ENCODE data around the gene VIT. TPM values are rescaled to one million over a fixed set of nuclear protein-coding genes. Genes with fewer than 3 reads are reported as not detected.

The VIT gene
- total RNA-seq, 2 experiments from 2014 or later = not detected

- H3K9me3 Mint-ChIP-seq = no peaks in the 10 kb centered on the region
- CTCF ChIA-PET = interaction anchor here (0.6 kb wide), 1 partner anchor 76 kb away, joined by 3 read pairs; no protein-coding TSS in a partner anchor
- intact Hi-C loops (cut with micrococcal nuclease) = no loop called here
- H3K4me1 Mint-ChIP-seq (ENCODE audit: low read depth) = no peaks in the 10 kb centered on the region
- no peak overlapping the region for H3K27ac Mint-ChIP-seq
- no peaks in the 10 kb centered on the region for H3K36me3 Mint-ChIP-seq (ENCODE audit: low read depth)
- H3K4me3 Mint-ChIP-seq = no peak overlapping the region
- peaks cover 5% of the 10 kb centered on the region for H3K27me3 Mint-ChIP-seq (ENCODE audit: low read depth)
- no peak for DNase-seq
Measured at GRCh38 chr2:36702781-36703180, 6.3 kb downstream of the VIT start.

DNA sequence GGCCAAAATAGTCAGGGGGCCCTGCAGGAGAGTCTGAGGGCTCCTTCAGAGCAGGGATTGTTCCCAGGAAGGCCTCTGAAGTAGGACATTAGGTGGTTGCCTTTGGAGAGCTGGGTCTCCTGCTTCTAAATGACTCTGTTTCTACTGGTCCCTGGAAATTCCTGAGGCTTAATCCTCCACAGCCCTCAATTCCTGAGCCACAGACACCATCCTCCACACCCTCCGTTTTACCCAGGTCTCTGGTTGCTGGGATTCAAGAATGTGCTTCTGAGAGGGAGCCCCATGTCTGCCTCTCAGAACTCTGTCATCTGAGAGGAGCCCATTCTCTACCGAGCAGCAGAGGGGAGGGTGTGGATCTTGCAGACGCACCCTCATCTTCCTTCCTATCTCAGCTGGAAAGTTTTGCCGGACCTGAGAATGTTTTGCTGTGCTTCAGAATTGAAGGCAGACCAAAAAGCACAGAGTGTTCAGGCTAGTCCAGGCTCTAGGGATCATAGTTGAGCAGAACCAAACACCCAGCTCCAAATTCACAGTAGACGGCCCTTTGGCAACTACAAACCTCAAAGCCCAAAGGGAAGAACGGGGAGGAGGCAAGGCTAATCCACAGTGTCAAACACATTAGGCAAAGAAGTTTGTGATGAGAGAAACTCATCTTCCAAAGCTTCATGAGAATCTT, 8.1 kb downstream of the VIT start:
- Mint-ChIP-seq H3K27ac (no peak overlapping the region), H3K36me3 (ENCODE audit: low read depth) (no peaks in the 10 kb centered on the region), H3K4me1 (ENCODE audit: low read depth) (no peaks in the 10 kb centered on the region), H3K9me3 (no peaks in the 10 kb centered on the region), H3K4me3 (no peak overlapping the region), H3K27me3 (ENCODE audit: low read depth) (peaks cover 7% of the 10 kb centered on the region)
- intact Hi-C loops (cut with micrococcal nuclease) = no loop called here
- DNase-seq = no peak
- CTCF ChIA-PET = no interaction called here

GRCh38 chr2:36705326-36706020, 9.0 kb downstream of the VIT start:
- H3K4me1 Mint-ChIP-seq (ENCODE audit: low read depth) = no peaks in the 10 kb centered on the region
- H3K27me3 Mint-ChIP-seq (ENCODE audit: low read depth) = peaks cover 7% of the 10 kb centered on the region
- no peak overlapping the region for H3K27ac Mint-ChIP-seq
- intact Hi-C loops (cut with micrococcal nuclease) = no loop called here
- CTCF ChIA-PET = no interaction called here
- no peak overlapping the region for H3K4me3 Mint-ChIP-seq
- DNase-seq = no peak
- H3K9me3 Mint-ChIP-seq = peaks cover 1% of the 10 kb centered on the region
- H3K36me3 Mint-ChIP-seq (ENCODE audit: low read depth) = no peaks in the 10 kb centered on the region

DNA sequence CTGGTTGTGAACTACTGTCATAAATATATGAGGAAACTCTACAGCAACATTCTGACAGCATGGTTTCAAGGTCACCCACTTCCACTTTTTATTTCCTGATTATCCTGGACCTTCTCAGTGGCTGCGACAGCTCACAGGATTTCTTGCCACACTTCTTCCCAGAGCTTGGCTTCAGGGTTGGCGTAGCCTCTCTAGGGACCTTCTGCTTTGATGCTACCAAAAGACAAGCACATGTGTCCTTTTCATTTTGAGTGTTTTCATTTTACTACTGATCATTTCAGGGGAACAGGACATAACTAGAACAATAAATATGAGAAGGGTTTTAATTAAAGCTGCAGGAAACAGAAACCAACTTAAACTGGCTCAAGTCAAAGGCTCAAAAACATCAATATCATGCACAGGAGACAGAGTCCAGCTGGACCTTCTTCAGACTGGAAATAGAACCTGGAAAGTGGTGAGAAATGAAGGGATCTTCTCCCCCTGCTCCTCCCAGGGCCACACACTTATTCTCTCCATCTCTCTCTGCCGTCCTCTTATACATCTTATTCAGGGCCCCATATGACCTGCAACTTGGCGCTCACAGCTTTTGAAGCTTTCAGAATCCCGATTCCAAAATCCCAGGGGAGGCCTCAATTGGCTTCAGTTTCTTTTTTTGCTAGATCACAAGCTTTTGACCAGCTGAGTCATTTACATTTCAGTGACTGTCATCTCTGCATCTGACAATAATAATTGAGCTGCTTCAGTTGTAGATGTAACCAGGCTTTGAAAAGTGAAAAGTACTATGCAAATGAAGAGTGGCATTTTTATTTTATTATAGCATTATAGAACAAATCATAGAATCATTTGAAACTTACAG, 9.7 kb downstream of the VIT start:
- no peaks in the 10 kb centered on the region for H3K36me3 Mint-ChIP-seq (ENCODE audit: low read depth)
- no peaks in the 10 kb centered on the region for H3K4me1 Mint-ChIP-seq (ENCODE audit: low read depth)
- CTCF ChIA-PET = no interaction called here
- H3K9me3 Mint-ChIP-seq = peaks cover 7% of the 10 kb centered on the region
- peaks cover 5% of the 10 kb centered on the region for H3K27me3 Mint-ChIP-seq (ENCODE audit: low read depth)
- intact Hi-C loops (cut with micrococcal nuclease) = no loop called here
- H3K4me3 Mint-ChIP-seq = no peak overlapping the region
- no peak for DNase-seq
- no peak overlapping the region for H3K27ac Mint-ChIP-seq

- H3K9me3 Mint-ChIP-seq = peaks cover 7% of the 10 kb centered on the region
- H3K4me3 Mint-ChIP-seq = no peak overlapping the region
- H3K27me3 Mint-ChIP-seq (ENCODE audit: low read depth) = peaks cover 5% of the 10 kb centered on the region
- intact Hi-C loops (cut with micrococcal nuclease) = no loop called here
- no peak for DNase-seq
- H3K36me3 Mint-ChIP-seq (ENCODE audit: low read depth) = no peaks in the 10 kb centered on the region
- CTCF ChIA-PET = no interaction called here
- no peaks in the 10 kb centered on the region for H3K4me1 Mint-ChIP-seq (ENCODE audit: low read depth)
- no peak overlapping the region for H3K27ac Mint-ChIP-seq
Measured at GRCh38 chr2:36707050-36707449, 10.5 kb downstream of the VIT start.

DNA sequence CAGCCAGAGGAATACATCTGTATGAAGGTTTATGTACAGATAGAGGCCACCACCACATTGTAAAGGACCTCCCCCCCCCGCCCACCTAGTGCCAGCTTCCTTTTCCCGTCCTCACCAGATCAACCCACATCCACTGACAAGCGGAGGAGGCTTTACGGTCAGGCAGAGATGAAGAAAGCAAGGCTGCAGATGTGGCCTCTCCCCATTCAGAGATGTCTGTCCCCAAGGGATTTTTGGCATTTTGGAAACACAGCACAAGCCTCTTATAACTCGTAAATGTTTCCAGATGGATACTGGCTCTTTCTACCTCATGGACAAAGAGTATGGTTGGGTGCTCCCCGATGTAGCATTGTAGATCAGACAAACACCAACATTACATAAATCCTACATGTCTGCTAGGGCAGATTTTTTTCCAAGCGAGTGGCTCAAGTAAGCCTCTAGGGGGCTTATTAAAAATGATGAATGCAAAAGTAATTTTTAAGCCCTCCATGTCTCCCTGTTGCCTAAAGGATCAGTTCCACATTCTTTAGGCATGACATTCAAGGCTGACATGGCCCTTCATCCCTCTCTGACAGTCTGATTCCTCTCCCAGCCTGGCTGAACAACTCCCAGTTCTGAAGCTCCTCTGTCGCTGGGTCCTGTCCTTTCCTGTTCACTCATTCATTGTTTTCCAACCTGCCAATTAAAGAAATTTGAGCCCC, 11.7 kb downstream of the VIT start:
- CTCF ChIA-PET = interaction anchor here (0.6 kb wide), 1 partner anchor 77 kb away, joined by 3 read pairs; no protein-coding TSS in a partner anchor
- DNase-seq = no peak
- no peaks in the 10 kb centered on the region for H3K4me1 Mint-ChIP-seq (ENCODE audit: low read depth)
- intact Hi-C loops (cut with micrococcal nuclease) = no loop called here
- no peak overlapping the region for H3K27ac Mint-ChIP-seq
- H3K27me3 Mint-ChIP-seq (ENCODE audit: low read depth) = peaks cover 5% of the 10 kb centered on the region
- H3K4me3 Mint-ChIP-seq = no peak overlapping the region
- no peaks in the 10 kb centered on the region for H3K36me3 Mint-ChIP-seq (ENCODE audit: low read depth)
- peaks cover 7% of the 10 kb centered on the region for H3K9me3 Mint-ChIP-seq

GRCh38 chr2:36710858-36711515, 14.5 kb downstream of the VIT start:
- Mint-ChIP-seq H3K4me3 (no peak overlapping the region), H3K4me1 (ENCODE audit: low read depth) (no peaks in the 10 kb centered on the region), H3K27ac (no peak overlapping the region), H3K27me3 (ENCODE audit: low read depth) (peaks cover 5% of the 10 kb centered on the region), H3K9me3 (peaks cover 7% of the 10 kb centered on the region), H3K36me3 (ENCODE audit: low read depth) (no peaks in the 10 kb centered on the region)
- CTCF ChIA-PET = interaction anchor here (1.0 kb wide), 1 partner anchor 75 kb away, joined by 3 read pairs; no protein-coding TSS in a partner anchor
- DNase-seq = no peak
- intact Hi-C loops (cut with micrococcal nuclease) = no loop called here

GRCh38 chr2:36711741-36712314, 15.3 kb downstream of the VIT start:
- Mint-ChIP-seq H3K9me3 (peaks cover 7% of the 10 kb centered on the region), H3K4me1 (ENCODE audit: low read depth) (no peaks in the 10 kb centered on the region), H3K27ac (no peak overlapping the region), H3K27me3 (ENCODE audit: low read depth) (peaks cover 5% of the 10 kb centered on the region), H3K36me3 (ENCODE audit: low read depth) (no peaks in the 10 kb centered on the region), H3K4me3 (no peak overlapping the region)
- CTCF ChIA-PET = no interaction called here
- intact Hi-C loops (cut with micrococcal nuclease) = no loop called here
- no peak for DNase-seq

DNA sequence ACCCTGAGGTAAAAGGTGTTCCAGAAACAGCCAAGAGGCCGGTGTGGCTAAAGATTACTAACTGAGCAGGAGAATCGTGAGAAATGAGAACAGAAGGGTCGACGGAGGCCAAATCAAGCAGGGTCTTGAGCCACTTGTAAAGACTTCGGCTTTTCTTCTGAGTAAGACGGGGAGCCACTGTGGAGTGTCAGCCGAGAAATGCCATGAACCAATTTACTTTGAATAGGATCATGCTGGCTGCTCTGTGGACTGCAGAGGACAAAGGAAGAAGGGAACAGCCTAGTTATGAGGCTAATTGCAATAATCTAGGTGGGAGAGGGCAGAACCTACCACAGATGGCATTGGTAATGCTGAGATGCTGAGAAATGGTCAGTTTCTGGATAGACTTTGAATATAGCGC, 16.8 kb downstream of the VIT start:
- Mint-ChIP-seq H3K4me1 (ENCODE audit: low read depth) (no peaks in the 10 kb centered on the region), H3K36me3 (ENCODE audit: low read depth) (no peaks in the 10 kb centered on the region), H3K4me3 (no peak overlapping the region), H3K9me3 (peaks cover 7% of the 10 kb centered on the region), H3K27me3 (ENCODE audit: low read depth) (peaks cover 2% of the 10 kb centered on the region), H3K27ac (no peak overlapping the region)
- DNase-seq = no peak
- intact Hi-C loops (cut with micrococcal nuclease) = no loop called here
- CTCF ChIA-PET = no interaction called here

DNA sequence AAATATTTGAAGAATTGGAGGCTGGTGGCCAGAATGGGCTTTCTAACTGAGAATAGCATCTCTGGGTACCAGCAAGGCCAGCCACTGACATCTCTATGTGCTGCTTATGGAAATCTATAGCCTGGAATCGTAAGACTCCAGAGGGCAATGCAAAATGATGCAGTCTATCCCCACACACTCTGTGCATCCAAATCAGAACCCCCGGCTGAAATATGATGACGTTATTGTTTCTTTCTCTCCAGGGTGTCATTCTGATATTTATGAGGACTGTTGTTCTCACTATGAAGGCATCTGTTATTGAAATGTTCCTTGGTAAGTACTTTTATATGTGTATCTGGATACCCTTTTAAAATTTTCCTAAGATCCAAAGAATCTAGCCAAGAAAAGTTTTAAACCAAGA, 19.6 kb downstream of the VIT start:
- intact Hi-C loops (cut with micrococcal nuclease) = no loop called here
- peaks cover 5% of the 10 kb centered on the region for H3K9me3 Mint-ChIP-seq
- DNase-seq = no peak

GRCh38 chr2:36717603-36718266, 21.2 kb downstream of the VIT start:
- H3K36me3 Mint-ChIP-seq (ENCODE audit: low read depth) = no peaks in the 10 kb centered on the region
- H3K4me1 Mint-ChIP-seq (ENCODE audit: low read depth) = no peaks in the 10 kb centered on the region
- H3K27ac Mint-ChIP-seq = no peak overlapping the region
- H3K9me3 Mint-ChIP-seq = peaks cover 4% of the 10 kb centered on the region
- intact Hi-C loops (cut with micrococcal nuclease) = no loop called here
- no peaks in the 10 kb centered on the region for H3K27me3 Mint-ChIP-seq (ENCODE audit: low read depth)
- H3K4me3 Mint-ChIP-seq = no peak overlapping the region
- no peak for DNase-seq
- CTCF ChIA-PET = no interaction called here

More for the DNA sequence above, 19.6 kb downstream of the VIT start:
- H3K36me3 Mint-ChIP-seq (ENCODE audit: low read depth) = no peaks in the 10 kb centered on the region
- no peaks in the 10 kb centered on the region for H3K4me1 Mint-ChIP-seq (ENCODE audit: low read depth)
- CTCF ChIA-PET = no interaction called here
- no peak overlapping the region for H3K27ac Mint-ChIP-seq
- no peaks in the 10 kb centered on the region for H3K27me3 Mint-ChIP-seq (ENCODE audit: low read depth)
- no peak overlapping the region for H3K4me3 Mint-ChIP-seq

Measured in activated naive CD4-positive, alpha-beta T cell treated with anti-CD3 and anti-CD28 coated beads for 36 hours (primary cell).